GM12878 (cell line): ENCODE measurements around the gene IFT88.

Experiments
- CREM ChIP-seq: IDR thresholded peaks from 2 replicates; pipeline ENCODE4 v1.6.1; 2014; ENCODE audit warnings: antibody characterized with exemption, low read depth
- POLR2AphosphoS5 ChIP-seq: IDR thresholded peaks from 2 replicates; pipeline ENCODE4 v1.6.1; 2011; ENCODE audit warnings: mild to moderate bottlenecking, low read length, inconsistent platforms
- SMC3 ChIP-seq: IDR thresholded peaks from 2 replicates; pipeline ENCODE4 v1.6.1; 2011; ENCODE audit warnings: low read length, improper control_type of control experiment, borderline replicate concordance
- TF ChIP-seq, protein P1 (sequence below): IDR thresholded peaks from 2 replicates; pipeline ENCODE4 v1.6.1; 2012; ENCODE audit warnings: mild to moderate bottlenecking, low read depth, low read length
- TF ChIP-seq, protein P2 (sequence below), 3 experiments: IDR thresholded peaks in 2 of 3; conservative IDR thresholded peaks in 1 of 3; 2 replicates each; pipeline ENCODE4 v1.5.1; 2011; ENCODE audit warnings: low read depth in 3 of 3, low read length in 3 of 3, mild to moderate bottlenecking in 3 of 3, control low read depth in 2 of 3, moderate library complexity in 2 of 3, inconsistent platforms in 1 of 3, mixed read lengths in 1 of 3; ENCODE audit not compliant: control insufficient read depth in 2 of 3, insufficient read depth in 1 of 3; ENCODE audit errors: extremely low read depth in 1 of 3

DNA sequence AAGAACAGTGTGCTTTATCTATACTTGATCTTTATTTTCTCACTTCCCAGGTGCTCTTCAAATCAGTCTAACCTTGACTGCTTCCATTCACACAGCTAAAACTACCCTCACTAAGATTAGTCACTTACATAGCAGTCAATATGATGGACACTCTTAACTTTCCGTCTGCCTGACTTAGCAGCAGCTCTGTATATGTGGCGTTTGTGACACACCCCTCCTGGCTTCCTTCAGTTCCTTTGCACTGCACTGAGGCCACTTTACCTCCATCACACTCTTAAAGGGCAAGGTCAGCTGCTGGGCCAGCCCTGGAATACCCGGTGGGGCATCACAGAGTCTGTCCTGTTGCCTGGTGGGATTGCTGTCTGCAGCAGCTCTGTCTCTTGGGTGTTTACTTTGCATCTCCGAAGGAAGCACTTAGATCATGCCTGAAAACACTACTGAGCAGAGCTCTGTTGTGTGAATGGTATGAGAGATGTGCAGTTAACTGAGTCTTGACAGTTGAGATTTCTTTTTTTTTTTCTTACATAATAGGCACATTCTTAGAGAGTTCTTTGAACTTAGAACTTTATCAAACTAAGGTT lies 101.0 kb downstream of the IFT88 start:
- TF ChIP-seq, protein P1, sequence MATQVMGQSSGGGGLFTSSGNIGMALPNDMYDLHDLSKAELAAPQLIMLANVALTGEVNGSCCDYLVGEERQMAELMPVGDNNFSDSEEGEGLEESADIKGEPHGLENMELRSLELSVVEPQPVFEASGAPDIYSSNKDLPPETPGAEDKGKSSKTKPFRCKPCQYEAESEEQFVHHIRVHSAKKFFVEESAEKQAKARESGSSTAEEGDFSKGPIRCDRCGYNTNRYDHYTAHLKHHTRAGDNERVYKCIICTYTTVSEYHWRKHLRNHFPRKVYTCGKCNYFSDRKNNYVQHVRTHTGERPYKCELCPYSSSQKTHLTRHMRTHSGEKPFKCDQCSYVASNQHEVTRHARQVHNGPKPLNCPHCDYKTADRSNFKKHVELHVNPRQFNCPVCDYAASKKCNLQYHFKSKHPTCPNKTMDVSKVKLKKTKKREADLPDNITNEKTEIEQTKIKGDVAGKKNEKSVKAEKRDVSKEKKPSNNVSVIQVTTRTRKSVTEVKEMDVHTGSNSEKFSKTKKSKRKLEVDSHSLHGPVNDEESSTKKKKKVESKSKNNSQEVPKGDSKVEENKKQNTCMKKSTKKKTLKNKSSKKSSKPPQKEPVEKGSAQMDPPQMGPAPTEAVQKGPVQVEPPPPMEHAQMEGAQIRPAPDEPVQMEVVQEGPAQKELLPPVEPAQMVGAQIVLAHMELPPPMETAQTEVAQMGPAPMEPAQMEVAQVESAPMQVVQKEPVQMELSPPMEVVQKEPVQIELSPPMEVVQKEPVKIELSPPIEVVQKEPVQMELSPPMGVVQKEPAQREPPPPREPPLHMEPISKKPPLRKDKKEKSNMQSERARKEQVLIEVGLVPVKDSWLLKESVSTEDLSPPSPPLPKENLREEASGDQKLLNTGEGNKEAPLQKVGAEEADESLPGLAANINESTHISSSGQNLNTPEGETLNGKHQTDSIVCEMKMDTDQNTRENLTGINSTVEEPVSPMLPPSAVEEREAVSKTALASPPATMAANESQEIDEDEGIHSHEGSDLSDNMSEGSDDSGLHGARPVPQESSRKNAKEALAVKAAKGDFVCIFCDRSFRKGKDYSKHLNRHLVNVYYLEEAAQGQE = no peak
- TF ChIP-seq CREM (no peak), SMC3 (no peak), POLR2AphosphoS5 (no peak)
- TF ChIP-seq, protein P2, sequence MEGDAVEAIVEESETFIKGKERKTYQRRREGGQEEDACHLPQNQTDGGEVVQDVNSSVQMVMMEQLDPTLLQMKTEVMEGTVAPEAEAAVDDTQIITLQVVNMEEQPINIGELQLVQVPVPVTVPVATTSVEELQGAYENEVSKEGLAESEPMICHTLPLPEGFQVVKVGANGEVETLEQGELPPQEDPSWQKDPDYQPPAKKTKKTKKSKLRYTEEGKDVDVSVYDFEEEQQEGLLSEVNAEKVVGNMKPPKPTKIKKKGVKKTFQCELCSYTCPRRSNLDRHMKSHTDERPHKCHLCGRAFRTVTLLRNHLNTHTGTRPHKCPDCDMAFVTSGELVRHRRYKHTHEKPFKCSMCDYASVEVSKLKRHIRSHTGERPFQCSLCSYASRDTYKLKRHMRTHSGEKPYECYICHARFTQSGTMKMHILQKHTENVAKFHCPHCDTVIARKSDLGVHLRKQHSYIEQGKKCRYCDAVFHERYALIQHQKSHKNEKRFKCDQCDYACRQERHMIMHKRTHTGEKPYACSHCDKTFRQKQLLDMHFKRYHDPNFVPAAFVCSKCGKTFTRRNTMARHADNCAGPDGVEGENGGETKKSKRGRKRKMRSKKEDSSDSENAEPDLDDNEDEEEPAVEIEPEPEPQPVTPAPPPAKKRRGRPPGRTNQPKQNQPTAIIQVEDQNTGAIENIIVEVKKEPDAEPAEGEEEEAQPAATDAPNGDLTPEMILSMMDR (IDR thresholded peaks at IDR 0.05 in 2 of 3, conservative IDR thresholded peaks at IDR 0.05 in 1 of 3; ENCODE audit: control insufficient read depth in 2 of 3, extremely low read depth in 1 of 3, insufficient read depth in 1 of 3, low read depth in 3 of 3, low read length in 3 of 3) = no peak
